ENCODE measurements around the gene NEK7. TPM values are rescaled to one million over a fixed set of nuclear protein-coding genes. Genes with fewer than 3 reads are reported as not detected.

The NEK7 gene
- polyA plus RNA-seq, 1 donor from 2014 or later: 3.3 TPM

DNA sequence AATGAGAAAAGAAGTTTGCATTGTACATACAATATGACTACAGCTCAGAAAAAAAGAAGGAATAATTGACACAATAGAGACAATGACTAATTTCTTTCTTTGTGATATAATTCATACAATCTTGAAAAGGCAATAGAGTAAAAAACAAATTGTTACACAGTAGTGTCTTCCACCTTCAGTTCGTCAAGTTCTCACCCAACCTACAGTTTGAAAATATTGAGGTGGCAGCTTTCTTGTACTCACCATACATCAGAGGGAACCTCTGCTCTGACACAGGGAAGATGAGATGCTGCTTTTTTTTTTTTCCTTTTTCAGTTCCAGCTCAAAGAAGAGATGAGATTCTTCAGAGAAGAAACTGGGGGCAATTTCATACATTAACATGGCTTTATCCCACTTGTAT, 210.5 kb downstream of the NEK7 start:
- H3F3A ChIP-seq (ENCODE audit: insufficient read depth, low read length, poor library complexity, severe bottlenecking): no peaks in the 10 kb centered on the region
- TF ChIP-seq SMC3 (conservative IDR thresholded peaks at IDR 0.05; ENCODE audit: poor library complexity): no peak
- no peak for TF ChIP-seq MXI1 (conservative IDR thresholded peaks at IDR 0.05; ENCODE audit: poor library complexity, severe bottlenecking)
- no peak for TF ChIP-seq TAF1 (IDR thresholded peaks at IDR 0.05; ENCODE audit: low read depth)
- TF ChIP-seq EP300 (conservative IDR thresholded peaks at IDR 0.05; ENCODE audit: poor library complexity, severe bottlenecking): no peak
- TF ChIP-seq EZH2 (IDR thresholded peaks at IDR 0.05; ENCODE audit: borderline replicate concordance, insufficient read depth, low read length, poor library complexity, severe bottlenecking): no peak
- TF ChIP-seq RAD21 (conservative IDR thresholded peaks at IDR 0.05): no peak
- TF ChIP-seq, protein P1, sequence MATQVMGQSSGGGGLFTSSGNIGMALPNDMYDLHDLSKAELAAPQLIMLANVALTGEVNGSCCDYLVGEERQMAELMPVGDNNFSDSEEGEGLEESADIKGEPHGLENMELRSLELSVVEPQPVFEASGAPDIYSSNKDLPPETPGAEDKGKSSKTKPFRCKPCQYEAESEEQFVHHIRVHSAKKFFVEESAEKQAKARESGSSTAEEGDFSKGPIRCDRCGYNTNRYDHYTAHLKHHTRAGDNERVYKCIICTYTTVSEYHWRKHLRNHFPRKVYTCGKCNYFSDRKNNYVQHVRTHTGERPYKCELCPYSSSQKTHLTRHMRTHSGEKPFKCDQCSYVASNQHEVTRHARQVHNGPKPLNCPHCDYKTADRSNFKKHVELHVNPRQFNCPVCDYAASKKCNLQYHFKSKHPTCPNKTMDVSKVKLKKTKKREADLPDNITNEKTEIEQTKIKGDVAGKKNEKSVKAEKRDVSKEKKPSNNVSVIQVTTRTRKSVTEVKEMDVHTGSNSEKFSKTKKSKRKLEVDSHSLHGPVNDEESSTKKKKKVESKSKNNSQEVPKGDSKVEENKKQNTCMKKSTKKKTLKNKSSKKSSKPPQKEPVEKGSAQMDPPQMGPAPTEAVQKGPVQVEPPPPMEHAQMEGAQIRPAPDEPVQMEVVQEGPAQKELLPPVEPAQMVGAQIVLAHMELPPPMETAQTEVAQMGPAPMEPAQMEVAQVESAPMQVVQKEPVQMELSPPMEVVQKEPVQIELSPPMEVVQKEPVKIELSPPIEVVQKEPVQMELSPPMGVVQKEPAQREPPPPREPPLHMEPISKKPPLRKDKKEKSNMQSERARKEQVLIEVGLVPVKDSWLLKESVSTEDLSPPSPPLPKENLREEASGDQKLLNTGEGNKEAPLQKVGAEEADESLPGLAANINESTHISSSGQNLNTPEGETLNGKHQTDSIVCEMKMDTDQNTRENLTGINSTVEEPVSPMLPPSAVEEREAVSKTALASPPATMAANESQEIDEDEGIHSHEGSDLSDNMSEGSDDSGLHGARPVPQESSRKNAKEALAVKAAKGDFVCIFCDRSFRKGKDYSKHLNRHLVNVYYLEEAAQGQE (IDR thresholded peaks at IDR 0.05; ENCODE audit: borderline replicate concordance): no peak
- TF ChIP-seq POLR2AphosphoS5 (IDR thresholded peaks at IDR 0.05): no peak
- no peak for TF ChIP-seq CTCF (IDR thresholded peaks at IDR 0.05; ENCODE audit: poor library complexity, severe bottlenecking)
- no peaks in the 10 kb centered on the region for H3K9me2 ChIP-seq (ENCODE audit: insufficient read depth, low read length)
- no peaks in the 10 kb centered on the region for H3K79me2 ChIP-seq (replicated peaks; ENCODE audit: insufficient read depth, low read length)
- H3K4me3 ChIP-seq (ENCODE audit: low read length): no peak overlapping the region
- no peaks in the 10 kb centered on the region for H3K27me3 ChIP-seq (ENCODE audit: insufficient read depth, low read depth, low read length)
- no peaks in the 10 kb centered on the region for H3K9me3 ChIP-seq (ENCODE audit: low read length)
- H4K20me1 ChIP-seq (ENCODE audit: insufficient read depth): no peaks in the 10 kb centered on the region
- H3K27ac ChIP-seq (ENCODE audit: low read length): no peak overlapping the region
- H3K4me2 ChIP-seq (ENCODE audit: low read length): no peak overlapping the region
- H3K9ac ChIP-seq (ENCODE audit: low read length): no peak overlapping the region
- H3K36me3 ChIP-seq (ENCODE audit: insufficient read depth, low read length): no peaks in the 10 kb centered on the region
- no peak overlapping the region for H2AFZ ChIP-seq (ENCODE audit: low read depth, low read length)

- Histone ChIP-seq H3K9ac (ENCODE audit: low read length) (no peak overlapping the region), H3K27me3 (ENCODE audit: insufficient read depth, low read depth, low read length) (no peaks in the 10 kb centered on the region), H3K79me2 (replicated peaks; ENCODE audit: insufficient read depth, low read length) (no peaks in the 10 kb centered on the region), H3K27ac (ENCODE audit: low read length) (no peak overlapping the region), H2AFZ (ENCODE audit: low read depth, low read length) (no peak overlapping the region), H3K36me3 (ENCODE audit: insufficient read depth, low read length) (no peaks in the 10 kb centered on the region), H3K4me3 (ENCODE audit: low read length) (no peak overlapping the region), H3K4me2 (ENCODE audit: low read length) (no peak overlapping the region), H3F3A (ENCODE audit: insufficient read depth, low read length, poor library complexity, severe bottlenecking) (no peaks in the 10 kb centered on the region), H3K9me3 (ENCODE audit: low read length) (no peaks in the 10 kb centered on the region), H4K20me1 (ENCODE audit: insufficient read depth) (no peaks in the 10 kb centered on the region), H3K9me2 (ENCODE audit: insufficient read depth, low read length) (no peaks in the 10 kb centered on the region)
- TF ChIP-seq SMC3 (conservative IDR thresholded peaks at IDR 0.05; ENCODE audit: poor library complexity) (no peak), MXI1 (conservative IDR thresholded peaks at IDR 0.05; ENCODE audit: poor library complexity, severe bottlenecking) (no peak), CTCF (IDR thresholded peaks at IDR 0.05; ENCODE audit: poor library complexity, severe bottlenecking) (no peak), TAF1 (IDR thresholded peaks at IDR 0.05; ENCODE audit: low read depth) (no peak), POLR2AphosphoS5 (IDR thresholded peaks at IDR 0.05) (no peak), RAD21 (conservative IDR thresholded peaks at IDR 0.05) (no peak), EZH2 (IDR thresholded peaks at IDR 0.05; ENCODE audit: borderline replicate concordance, insufficient read depth, low read length, poor library complexity, severe bottlenecking) (no peak)
- TF ChIP-seq, protein P1 (IDR thresholded peaks at IDR 0.05; ENCODE audit: borderline replicate concordance): no peak
Measured at GRCh38 chr1:198370996-198371395, 214.2 kb downstream of the NEK7 start.

Measured in neural cell (in vitro differentiated cells).